Colonic mucosa (tissue), 4 donors: ENCODE results near the gene CDC34. TPM values are rescaled to one million over a fixed set of nuclear protein-coding genes. Genes with fewer than 3 reads are reported as not detected.
"Not testable (repeated sequence)": the region's sequence is repeated elsewhere in the genome, so short reads cannot be mapped to it uniquely, and the experiment has no call there.

Experiments used
- DNase-seq: peaks from one replicate; pipeline ENCODE4 v3.0.0-alpha.2; 2020
- H3K27ac ChIP-seq: fragments of 200-600 bp; one replicate; pipeline ENCODE4 v1.8.0; 2021
- H3K27me3 ChIP-seq: fragments of 200-600 bp; one replicate; pipeline ENCODE4 v1.8.0; 2021
- H3K36me3 ChIP-seq: fragments of 200-600 bp; one replicate; pipeline ENCODE4 v1.8.0; 2021
- H3K4me1 ChIP-seq: fragments of 200-600 bp; one replicate; pipeline ENCODE4 v1.8.0; 2021; ENCODE audit warnings: mild to moderate bottlenecking
- H3K4me3 ChIP-seq: fragments of 200-600 bp; one replicate; pipeline ENCODE4 v1.8.0; 2021
- H3K9ac ChIP-seq, 2 donors: one replicate each; pipeline ENCODE4 v1.7.0; 2013; ENCODE audit warnings: control low read depth in 2 of 2, low read depth in 2 of 2, low read length in 2 of 2
- H3K9me3 ChIP-seq: fragments of 200-600 bp; one replicate; pipeline ENCODE4 v1.8.0; 2021
- intact Hi-C: fragments of 100-400 bp; cut with DNase I; formaldehyde crosslinking; loops from one replicate; pipeline ENCODE4 v1.14.1; 2022
- total RNA-seq, 2 donors: library from RNA; stranded (reverse); fragmentation: NEBNext Ultra II Directional in 1 of 2; extraction: Animal tissue kit (Norgen Biotek cat#: 25700) in 1 of 2; gene quantifications; one replicate each; pipeline ENCODE4 v1.2.1, GENCODE V29; 2021
- TF ChIP-seq, protein P1 (sequence below): fragments of 200-600 bp; IDR thresholded peaks from one replicate; pipeline ENCODE4 v1.8.0; 2022; ENCODE audit warnings: antibody characterized with exemption, mild to moderate bottlenecking
- donor health status: healthy.
- donor health status: DM: no; HTN: no; CAD: no.
- donor health status: DM: no; HTN: no; CAD: no.

CDC34 gene
- total RNA-seq, 2 donors from 2014 or later, result 60.7 to 93.4 TPM

DNA sequence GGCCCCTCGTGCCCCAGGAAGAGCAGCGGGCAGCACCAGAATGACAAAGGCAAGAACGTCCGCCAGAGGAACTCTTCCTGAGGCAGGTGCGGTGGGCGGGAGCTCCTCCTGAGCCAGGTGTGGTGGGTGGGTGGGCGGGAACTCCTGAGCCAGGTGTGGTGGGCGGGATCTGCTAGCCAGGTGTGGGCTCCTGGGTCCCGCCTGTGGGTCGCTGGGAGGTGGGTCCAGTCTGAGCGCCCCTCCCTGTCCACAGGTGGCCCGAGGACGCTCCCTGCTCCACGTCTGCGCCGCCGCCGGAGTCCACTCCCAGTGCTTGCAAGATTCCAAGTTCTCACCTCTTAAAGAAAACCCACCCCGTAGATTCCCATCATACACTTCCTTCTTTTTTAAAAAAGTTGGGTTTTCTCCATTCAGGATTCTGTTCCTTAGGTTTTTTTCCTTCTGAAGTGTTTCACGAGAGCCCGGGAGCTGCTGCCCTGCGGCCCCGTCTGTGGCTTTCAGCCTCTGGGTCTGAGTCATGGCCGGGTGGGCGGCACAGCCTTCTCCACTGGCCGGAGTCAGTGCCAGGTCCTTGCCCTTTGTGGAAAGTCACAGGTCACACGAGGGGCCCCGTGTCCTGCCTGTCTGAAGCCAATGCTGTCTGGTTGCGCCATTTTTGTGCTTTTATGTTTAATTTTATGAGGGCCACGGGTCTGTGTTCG, 51.1 kb downstream of the CDC34 start:
- DNase-seq, result no peak
- H3K36me3 ChIP-seq, result peaks cover 12% of the 10 kb centered on the region
- intact Hi-C loops, result loop anchor here (5.0 to 10.0 kb wide), 2 partner anchors 82 to 150 kb away; partner anchors contain the start of gene RNF126

DNA sequence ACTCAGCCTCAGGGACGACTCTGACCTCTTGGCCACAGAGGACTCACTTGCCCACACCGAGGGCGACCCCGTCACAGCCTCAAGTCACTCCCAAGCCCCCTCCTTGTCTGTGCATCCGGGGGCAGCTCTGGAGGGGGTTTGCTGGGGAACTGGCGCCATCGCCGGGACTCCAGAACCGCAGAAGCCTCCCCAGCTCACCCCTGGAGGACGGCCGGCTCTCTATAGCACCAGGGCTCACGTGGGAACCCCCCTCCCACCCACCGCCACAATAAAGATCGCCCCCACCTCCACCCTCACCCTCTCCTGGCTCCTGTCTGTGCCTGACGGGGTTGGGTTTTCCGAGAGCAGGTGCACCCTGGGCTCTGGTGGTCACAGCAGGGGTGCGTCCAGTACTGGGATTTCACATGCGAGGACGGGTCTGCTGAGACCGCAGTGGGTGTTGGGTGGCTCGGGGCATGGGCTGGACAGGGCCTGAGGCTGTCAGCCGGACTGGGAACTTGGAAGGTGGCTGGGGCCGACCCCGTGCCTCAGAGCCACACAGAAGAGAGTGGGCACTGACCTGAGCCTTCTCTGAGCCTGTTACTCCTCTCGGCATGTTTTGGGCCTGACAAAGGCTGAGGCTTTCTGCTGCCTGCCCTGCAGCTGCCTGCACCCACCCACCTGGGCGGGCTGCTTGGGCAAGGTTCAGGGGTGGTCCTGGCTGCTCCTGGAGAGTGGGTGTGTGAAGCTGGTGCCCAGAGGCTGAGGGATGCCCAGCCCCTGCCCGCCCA, 51.8 kb downstream of the CDC34 start:
- DNase-seq, result no peak
- H3K4me1 ChIP-seq, result peaks cover 4% of the 10 kb centered on the region
- intact Hi-C loops, result loop anchor here (5.0 to 10.0 kb wide), 2 partner anchors 81 to 149 kb away; partner anchors contain the start of gene RNF126

More for the DNA sequence above, 51.1 kb downstream of the CDC34 start:
- Histone ChIP-seq H3K4me3 (no peak overlapping the region), H3K9me3 (no peaks in the 10 kb centered on the region), H3K4me1 (no peaks in the 10 kb centered on the region), H3K27me3 (no peaks in the 10 kb centered on the region), H3K27ac (no peak overlapping the region), H3K9ac (no peak overlapping the region)
- TF ChIP-seq, protein P1, sequence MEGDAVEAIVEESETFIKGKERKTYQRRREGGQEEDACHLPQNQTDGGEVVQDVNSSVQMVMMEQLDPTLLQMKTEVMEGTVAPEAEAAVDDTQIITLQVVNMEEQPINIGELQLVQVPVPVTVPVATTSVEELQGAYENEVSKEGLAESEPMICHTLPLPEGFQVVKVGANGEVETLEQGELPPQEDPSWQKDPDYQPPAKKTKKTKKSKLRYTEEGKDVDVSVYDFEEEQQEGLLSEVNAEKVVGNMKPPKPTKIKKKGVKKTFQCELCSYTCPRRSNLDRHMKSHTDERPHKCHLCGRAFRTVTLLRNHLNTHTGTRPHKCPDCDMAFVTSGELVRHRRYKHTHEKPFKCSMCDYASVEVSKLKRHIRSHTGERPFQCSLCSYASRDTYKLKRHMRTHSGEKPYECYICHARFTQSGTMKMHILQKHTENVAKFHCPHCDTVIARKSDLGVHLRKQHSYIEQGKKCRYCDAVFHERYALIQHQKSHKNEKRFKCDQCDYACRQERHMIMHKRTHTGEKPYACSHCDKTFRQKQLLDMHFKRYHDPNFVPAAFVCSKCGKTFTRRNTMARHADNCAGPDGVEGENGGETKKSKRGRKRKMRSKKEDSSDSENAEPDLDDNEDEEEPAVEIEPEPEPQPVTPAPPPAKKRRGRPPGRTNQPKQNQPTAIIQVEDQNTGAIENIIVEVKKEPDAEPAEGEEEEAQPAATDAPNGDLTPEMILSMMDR, result no peak

DNA sequence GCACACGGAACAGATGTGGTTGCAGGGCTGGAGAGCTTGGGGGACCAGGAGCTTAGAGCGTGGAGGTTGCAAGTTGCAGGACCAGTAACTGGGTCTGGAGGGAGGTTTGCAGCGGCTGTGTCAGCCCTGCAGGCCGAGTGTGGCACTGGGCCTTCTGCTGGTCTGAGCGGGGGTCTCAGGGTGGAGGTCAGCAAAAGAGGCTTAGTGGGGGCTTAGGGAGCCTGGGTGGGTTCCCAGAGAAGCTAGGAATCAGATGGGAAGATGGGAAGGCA, 52.3 kb downstream of the CDC34 start:
- TF ChIP-seq, protein P1, result no peak
- H3K4me1 ChIP-seq, result peaks cover 4% of the 10 kb centered on the region
- no peak overlapping the region for H3K27ac ChIP-seq
- H3K9ac ChIP-seq, result no peak overlapping the region
- no peak overlapping the region for H3K4me3 ChIP-seq
- peaks cover 12% of the 10 kb centered on the region for H3K36me3 ChIP-seq
- DNase-seq, result no peak
- H3K9me3 ChIP-seq, result no peaks in the 10 kb centered on the region
- peaks cover 12% of the 10 kb centered on the region for H3K27me3 ChIP-seq
- intact Hi-C loops, result loop anchor here (5.0 to 10.0 kb wide), 2 partner anchors 81 to 148 kb away; partner anchors contain the start of gene RNF126

More for the DNA sequence above, 51.8 kb downstream of the CDC34 start:
- no peak overlapping the region for H3K27ac ChIP-seq
- H3K36me3 ChIP-seq, result peaks cover 12% of the 10 kb centered on the region
- H3K9me3 ChIP-seq, result no peaks in the 10 kb centered on the region
- TF ChIP-seq, protein P1, result no peak
- H3K27me3 ChIP-seq, result peaks cover 7% of the 10 kb centered on the region
- H3K9ac ChIP-seq, result no peak overlapping the region
- H3K4me3 ChIP-seq, result no peak overlapping the region

DNA sequence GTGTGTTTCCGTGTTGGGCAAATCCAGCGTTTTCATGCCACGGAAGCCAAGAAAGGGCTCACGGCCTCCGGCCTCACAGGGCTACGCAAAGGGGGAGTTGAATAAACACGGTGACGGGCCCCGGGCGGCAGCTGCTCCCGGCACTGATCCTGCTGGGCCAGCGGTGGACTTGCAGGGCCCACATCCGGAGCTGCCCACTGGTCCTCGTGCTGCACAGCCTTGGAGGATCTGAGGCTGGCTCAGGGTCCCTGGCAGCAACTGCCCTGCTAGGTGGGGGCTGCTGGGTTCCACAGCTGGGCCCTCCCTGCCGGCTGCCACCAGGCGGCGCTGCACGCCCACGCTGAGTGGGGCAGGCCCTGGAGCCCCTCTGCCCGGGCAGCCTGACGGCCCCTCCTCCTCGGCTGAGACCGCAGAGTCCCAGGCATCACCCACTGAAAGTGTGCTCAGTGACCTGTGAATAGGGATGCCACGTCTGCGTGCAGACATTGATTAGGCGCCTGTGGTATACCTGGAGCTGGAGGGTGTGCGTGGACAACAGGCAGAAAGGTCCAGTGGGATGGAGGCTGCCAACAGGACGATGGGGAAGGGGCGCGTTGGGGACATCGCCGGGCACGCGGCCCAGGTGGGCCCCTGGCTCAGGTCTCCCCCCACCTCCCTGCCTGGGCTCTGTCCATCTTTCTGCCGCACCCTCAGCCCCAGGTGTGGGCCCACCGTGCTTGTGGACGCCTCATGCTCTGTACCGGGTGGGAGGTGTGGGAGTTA, 52.9 kb downstream of the CDC34 start:
- no peak for DNase-seq
- H3K4me3 ChIP-seq, result no peak overlapping the region
- peaks cover 18% of the 10 kb centered on the region for H3K27me3 ChIP-seq
- H3K27ac ChIP-seq, result no peak overlapping the region
- TF ChIP-seq, protein P1, result peak; percentile 80
- intact Hi-C loops, result loop anchor here (5.0 to 10.0 kb wide), 2 partner anchors 80 to 148 kb away; partner anchors contain the start of gene RNF126
- peaks cover 4% of the 10 kb centered on the region for H3K4me1 ChIP-seq
- no peak overlapping the region for H3K9ac ChIP-seq
- H3K36me3 ChIP-seq, result peaks cover 12% of the 10 kb centered on the region
- H3K9me3 ChIP-seq, result no peaks in the 10 kb centered on the region

DNA sequence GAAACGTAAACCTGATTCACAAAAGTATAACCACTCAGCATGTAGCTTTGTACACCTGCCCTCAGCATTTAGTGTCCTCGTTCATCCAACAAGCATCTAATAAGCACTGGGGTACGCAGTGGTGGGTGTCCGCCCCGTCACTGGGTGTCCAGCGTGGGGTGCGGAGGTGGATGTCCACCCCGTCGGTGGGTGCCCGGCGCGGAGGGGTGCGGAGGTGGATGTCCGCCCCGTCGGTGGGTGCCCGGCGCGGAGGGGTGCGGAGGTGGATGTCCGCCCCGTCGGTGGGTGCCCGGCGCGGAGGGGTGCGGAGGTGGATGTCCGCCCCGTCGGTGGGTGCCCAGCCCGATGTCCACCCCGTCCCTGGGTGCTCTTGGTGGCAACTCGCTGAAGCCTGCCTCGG, 53.6 kb downstream of the CDC34 start:
- intact Hi-C loops, result loop anchor here (10.0 kb wide), 1 partner anchor 80 kb away; the partner anchor contains the start of gene RNF126
- not testable (repeated sequence) for H3K9me3 ChIP-seq, H3K4me1 ChIP-seq

More for the DNA sequence above, 53.6 kb downstream of the CDC34 start:
- not testable (repeated sequence) for H3K9ac ChIP-seq, DNase-seq, H3K4me3 ChIP-seq, H3K27ac ChIP-seq
- Histone ChIP-seq H3K27me3 (peaks cover 19% of the 10 kb centered on the region), H3K36me3 (peaks cover 11% of the 10 kb centered on the region)
